Endodermal cell (in vitro differentiated cells): ENCODE results near the gene EMX1. TPM values are rescaled to one million over a fixed set of nuclear protein-coding genes. Genes with fewer than 3 reads are reported as not detected.

Source experiments
- DNase-seq: peaks from one replicate; pipeline ENCODE4 v3.0.0-alpha.2; 2017
- H3K27ac ChIP-seq: 2 replicates; pipeline ENCODE4 v1.5.1; 2013; ENCODE audit warnings: mild to moderate bottlenecking, low read depth, low read length, moderate library complexity
- H3K27me3 ChIP-seq: 2 replicates; pipeline ENCODE4 v1.6.1; 2013; ENCODE audit warnings: mild to moderate bottlenecking, low read length, moderate library complexity; ENCODE audit not compliant: insufficient read depth, control insufficient read depth, poor library complexity, severe bottlenecking
- H3K36me3 ChIP-seq: 2 replicates; pipeline ENCODE4 v1.7.0; 2013; ENCODE audit warnings: mild to moderate bottlenecking, low read length, moderate library complexity; ENCODE audit not compliant: control insufficient read depth, insufficient read depth
- H3K4me1 ChIP-seq: one replicate; pipeline ENCODE4 v1.7.0; 2013; ENCODE audit warnings: low read length; ENCODE audit not compliant: control insufficient read depth, insufficient read depth
- H3K4me3 ChIP-seq: 2 replicates; pipeline ENCODE4 v1.5.1; 2013; ENCODE audit warnings: mild to moderate bottlenecking, low read length, moderate library complexity
- H3K9ac ChIP-seq: 2 replicates; pipeline ENCODE4 v1.6.1; 2013; ENCODE audit warnings: mild to moderate bottlenecking, low read length, moderate library complexity; ENCODE audit not compliant: poor library complexity, severe bottlenecking; ENCODE audit errors: extremely low read depth
- H3K9me3 ChIP-seq: 2 replicates; pipeline ENCODE4 v1.6.1; 2013; ENCODE audit warnings: mild to moderate bottlenecking, low read length, moderate library complexity; ENCODE audit not compliant: control insufficient read depth
- H3K27ac Mint-ChIP-seq: 2 replicates; pipeline ENCODE4 v1.8.0; 2020; ENCODE audit warnings: mixed read lengths
- H3K27me3 Mint-ChIP-seq: 2 replicates; pipeline ENCODE4 v1.8.0; 2021; ENCODE audit warnings: mild to moderate bottlenecking, mixed read lengths; ENCODE audit not compliant: insufficient read depth
- H3K36me3 Mint-ChIP-seq: 2 replicates; pipeline ENCODE4 v1.8.0; 2020; ENCODE audit warnings: low read depth, mixed read lengths
- H3K4me1 Mint-ChIP-seq: 2 replicates; pipeline ENCODE4 v1.8.0; 2020; ENCODE audit warnings: mixed read lengths
- H3K4me3 Mint-ChIP-seq: 2 replicates; pipeline ENCODE4 v1.8.0; 2020; ENCODE audit warnings: mild to moderate bottlenecking, moderate library complexity, mixed read lengths
- H3K9me3 Mint-ChIP-seq: 2 replicates; pipeline ENCODE4 v1.8.0; 2020; ENCODE audit warnings: mild to moderate bottlenecking, mixed read lengths
- CTCF ChIP-seq: fragments of 200-600 bp; sonication (generic); conservative IDR thresholded peaks from 2 replicates; pipeline ENCODE4 v1.5.0; 2021; ENCODE audit warnings: antibody characterized with exemption, mild to moderate bottlenecking
- WGBS, 2 experiments: methylation state at CpG; one replicate each; pipeline versions ENCODE4 v1.1.5 to v1.1.7; 2013; ENCODE audit warnings: missing lambda C conversion rate in 2 of 2, mixed read lengths in 1 of 2; ENCODE audit not compliant: insufficient coverage in 1 of 2, insufficient read length in 1 of 2; 5-methylcytosine and 5-hydroxymethylcytosine counted together
- total RNA-seq, 2 donors: library from RNA; stranded (reverse); fragmentation: NEBNext Ultra II Directional in 1 of 2; extraction: Animal tissue kit (Norgen Biotek cat#: 25700) in 1 of 2; gene quantifications; 2 replicates in 1 of 2; 3 replicates in 1 of 2; pipeline ENCODE4 v1.2.1, GENCODE V29; 2021

EMX1 gene
- total RNA-seq, 2 donors from 2014 or later, result 0.35 to 1.1 TPM

GRCh38 chr2:72883356-72883962 is 33.9 kb upstream of the EMX1 start:
- no peak overlapping the region for H3K27ac ChIP-seq
- Mint-ChIP-seq H3K4me1 (peaks cover 5% of the 10 kb centered on the region), H3K27me3 (peaks cover 55% of the 10 kb centered on the region), H3K9me3 (no peaks in the 10 kb centered on the region), H3K27ac (no peak overlapping the region), H3K36me3 (no peaks in the 10 kb centered on the region), H3K4me3 (no peak overlapping the region)
- peak; percentile 90 for DNase-seq
- H3K9me3 ChIP-seq, result no peaks in the 10 kb centered on the region
- H3K36me3 ChIP-seq, result no peaks in the 10 kb centered on the region
- H3K4me1 ChIP-seq, result no peaks in the 10 kb centered on the region
- H3K9ac ChIP-seq, result no peak overlapping the region
- WGBS, 2 experiments, result 6 to 9% methylated on average over 3 to 4 of the region's 4 CpGs
- peaks cover 66% of the 10 kb centered on the region for H3K27me3 ChIP-seq
- no peak overlapping the region for H3K4me3 ChIP-seq
- no peak for TF ChIP-seq CTCF

GRCh38 chr2:72886505-72887031 is 30.8 kb upstream of the EMX1 start:
- peak overlapping the region; percentile 89 for H3K4me3 ChIP-seq
- H3K27me3 ChIP-seq, result peaks cover 58% of the 10 kb centered on the region
- no peak for TF ChIP-seq CTCF
- peaks cover 54% of the 10 kb centered on the region for H3K27me3 Mint-ChIP-seq
- DNase-seq, result no peak
- H3K9me3 Mint-ChIP-seq, result no peaks in the 10 kb centered on the region
- H3K27ac Mint-ChIP-seq, result no peak overlapping the region
- no peak overlapping the region for H3K9ac ChIP-seq
- no peaks in the 10 kb centered on the region for H3K9me3 ChIP-seq
- no peak overlapping the region for H3K27ac ChIP-seq
- H3K36me3 ChIP-seq, result no peaks in the 10 kb centered on the region
- H3K36me3 Mint-ChIP-seq, result no peaks in the 10 kb centered on the region
- H3K4me3 Mint-ChIP-seq, result peak overlapping the region; percentile 62
- WGBS, 2 experiments, result 48 to 58% methylated on average over 5 to 7 of the region's 7 CpGs
- no peaks in the 10 kb centered on the region for H3K4me1 ChIP-seq
- peaks cover 5% of the 10 kb centered on the region for H3K4me1 Mint-ChIP-seq

GRCh38 chr2:72887032-72887739 is 30.1 kb upstream of the EMX1 start, which contains the start of gene SPR:
SPR (plus strand) TSS chr2:72887408; CDS start chr2:72887433, 25 bp downstream.
- DNase-seq, result peak; percentile 90
- TF ChIP-seq CTCF, result no peak
- Mint-ChIP-seq H3K4me3 (peak within 1 kb of the TSS; percentile 62), H3K36me3 (no peaks in the 10 kb centered on the region), H3K4me1 (peaks cover 5% of the 10 kb centered on the region), H3K9me3 (no peaks in the 10 kb centered on the region), H3K27me3 (peaks cover 50% of the 10 kb centered on the region), H3K27ac (no peak within 1 kb of the TSS)
- H3K4me1 ChIP-seq, result no peaks in the 10 kb centered on the region
- peaks cover 52% of the 10 kb centered on the region for H3K27me3 ChIP-seq
- no peaks in the 10 kb centered on the region for H3K36me3 ChIP-seq
- H3K4me3 ChIP-seq, result peak within 1 kb of the TSS; percentile 89
- 2% methylated on average over 33 to 76 of the region's 76 CpGs for WGBS, 2 experiments
- H3K9me3 ChIP-seq, result no peaks in the 10 kb centered on the region
- H3K27ac ChIP-seq, result no peak within 1 kb of the TSS
- H3K9ac ChIP-seq, result no peak within 1 kb of the TSS
